Measurements from ENCODE around the gene DNAH1.
"Not testable (repeated sequence)": the region's sequence is repeated elsewhere in the genome, so short reads cannot be mapped to it uniquely, and the experiment has no call there.

Gene DNAH1

DNA sequence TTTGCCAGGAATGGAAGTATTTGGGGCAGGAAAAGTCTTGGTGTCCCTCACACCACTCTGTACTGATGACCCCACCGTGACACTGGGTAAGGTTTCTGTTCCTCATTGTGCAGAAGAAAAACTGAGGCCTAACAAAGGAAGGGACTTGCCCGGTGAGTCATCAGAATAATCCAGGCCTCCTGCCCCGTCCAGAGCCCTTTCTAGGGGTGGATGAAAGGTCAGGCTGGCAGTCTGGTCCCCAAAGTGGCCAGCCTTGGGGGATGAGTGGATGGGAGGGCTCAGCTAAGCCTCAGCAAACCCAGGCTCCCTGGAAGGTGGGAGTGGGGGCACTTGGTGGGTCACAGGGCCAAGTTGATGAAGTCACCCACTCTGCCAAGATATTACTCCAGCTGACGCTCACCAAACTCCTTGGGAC, 2.3 kb upstream of the DNAH1 start:
- DNase-seq: peak in 1 of 2 donors; percentile 50

DNA sequence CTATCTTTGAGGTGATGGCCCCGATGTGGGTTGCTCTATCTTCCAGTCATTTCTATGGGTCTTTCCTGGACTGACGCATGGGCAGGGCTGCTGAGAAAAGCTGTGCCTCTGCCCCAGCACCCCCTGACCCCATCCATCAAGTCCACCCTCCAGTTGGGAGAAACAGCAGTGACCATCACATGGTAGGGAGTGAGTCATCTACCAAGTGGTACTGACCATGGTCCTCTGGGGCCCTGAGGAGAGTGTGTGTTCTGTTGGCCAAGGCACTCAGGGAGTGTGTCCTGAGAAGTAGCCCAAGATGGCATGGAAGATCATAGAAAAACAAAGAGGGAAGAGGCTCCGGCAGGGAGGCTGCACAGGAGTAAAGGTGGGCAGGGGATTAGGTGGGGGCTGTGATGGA, 1.6 kb upstream of the DNAH1 start:
- DNase-seq: no peak

DNA sequence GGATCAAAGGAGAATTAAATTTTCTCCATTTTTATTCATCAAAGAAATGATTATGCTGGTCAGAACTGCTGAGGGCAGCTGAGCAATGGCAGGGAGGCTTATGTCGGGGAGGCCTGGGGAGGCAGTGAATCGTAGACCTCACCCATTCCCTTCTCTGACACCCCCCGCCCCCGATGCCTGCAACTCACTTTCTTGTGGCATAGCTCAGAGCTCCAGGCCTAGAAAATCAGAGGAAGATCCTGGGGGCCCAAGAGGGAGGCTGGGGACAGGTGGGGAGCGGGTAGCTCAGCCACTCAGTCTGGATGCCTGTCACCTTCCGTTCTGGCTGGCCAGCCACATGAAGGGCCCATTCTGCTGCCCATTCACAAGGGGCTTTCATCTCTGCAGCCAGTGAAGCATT, 1.1 kb upstream of the DNAH1 start:
- no peak for DNase-seq

DNA sequence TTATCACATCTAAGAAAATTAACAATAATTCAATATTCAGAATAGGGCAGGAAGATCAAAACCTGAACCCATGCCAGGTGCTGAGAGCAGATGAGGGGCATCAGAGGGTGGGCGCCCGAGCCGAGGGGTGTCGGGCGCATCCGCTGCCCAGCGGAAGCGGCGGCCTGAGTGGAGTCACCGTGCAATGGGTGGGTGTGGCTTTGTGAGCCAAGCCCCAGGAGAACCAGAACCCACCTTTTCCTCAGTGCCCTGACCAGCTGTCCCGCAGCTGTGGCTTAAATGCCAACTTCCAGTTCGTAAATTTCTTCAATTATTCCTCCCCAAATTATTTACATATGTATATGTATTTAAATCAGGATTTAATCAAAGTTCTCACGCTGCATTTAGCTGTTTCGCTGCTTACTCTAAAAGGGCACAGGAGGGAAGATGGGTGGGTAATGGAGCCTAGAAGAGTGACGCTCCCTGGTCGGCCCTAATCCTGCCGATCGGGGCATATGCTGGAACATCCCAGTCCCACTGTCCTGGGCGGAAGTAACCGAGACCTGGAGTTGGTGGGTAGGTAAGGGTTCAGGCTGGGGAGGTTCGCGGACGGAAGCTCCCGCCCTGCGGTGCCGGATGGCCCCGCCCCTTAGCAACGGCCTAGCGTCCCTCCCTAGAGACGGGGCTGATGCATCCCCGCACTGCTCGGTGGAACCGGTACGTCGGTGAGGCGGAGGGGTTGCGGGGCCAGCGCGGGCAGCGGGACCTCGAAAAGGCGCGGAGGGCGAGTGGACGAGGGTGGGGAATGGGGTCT, 1.3 kb downstream of the DNAH1 start:
- DNase-seq: no peak

DNA sequence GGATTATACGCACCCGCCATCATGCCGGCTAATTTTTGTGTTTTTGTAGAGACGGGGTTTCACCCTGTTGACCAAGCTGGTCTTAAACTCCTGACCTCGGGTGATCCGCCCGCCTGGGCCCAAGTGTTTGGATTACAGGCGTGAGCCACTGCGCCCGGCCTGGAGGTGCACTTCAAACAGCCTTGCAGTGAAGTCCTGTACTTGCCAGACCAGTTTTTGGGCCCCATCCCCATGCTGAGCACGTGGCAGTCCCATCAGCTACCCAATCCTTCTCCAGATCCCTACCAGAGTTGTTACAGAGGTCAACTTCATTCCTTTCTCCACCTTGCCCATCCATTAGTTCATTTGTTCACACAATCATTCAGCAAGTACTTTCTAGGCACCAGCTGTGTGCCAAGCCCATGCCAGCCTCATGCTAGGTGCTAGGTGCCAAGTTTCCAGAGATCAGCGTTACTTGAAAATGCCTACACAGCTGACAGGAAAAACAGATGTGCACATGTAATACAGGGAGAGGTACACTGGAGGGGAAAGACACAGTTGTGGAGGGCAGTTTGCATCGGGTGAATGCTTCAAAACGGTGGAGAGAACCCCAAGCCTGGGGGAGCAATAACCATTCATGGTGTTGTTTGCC, 2.2 kb downstream of the DNAH1 start:
- DNase-seq: no peak

GRCh38 chr3:52319921-52320595, 3.9 kb downstream of the DNAH1 start:
- no peak for DNase-seq

GRCh38 chr3:52321481-52321880, 5.4 kb downstream of the DNAH1 start:
- DNase-seq: no peak

GRCh38 chr3:52322466-52322865, 6.3 kb downstream of the DNAH1 start:
- no peak for DNase-seq

- no peak for DNase-seq
Observed at GRCh38 chr3:52323526-52324295, 7.6 kb downstream of the DNAH1 start.

- no peak for DNase-seq
Observed at GRCh38 chr3:52324676-52325075, 8.6 kb downstream of the DNAH1 start.

DNA sequence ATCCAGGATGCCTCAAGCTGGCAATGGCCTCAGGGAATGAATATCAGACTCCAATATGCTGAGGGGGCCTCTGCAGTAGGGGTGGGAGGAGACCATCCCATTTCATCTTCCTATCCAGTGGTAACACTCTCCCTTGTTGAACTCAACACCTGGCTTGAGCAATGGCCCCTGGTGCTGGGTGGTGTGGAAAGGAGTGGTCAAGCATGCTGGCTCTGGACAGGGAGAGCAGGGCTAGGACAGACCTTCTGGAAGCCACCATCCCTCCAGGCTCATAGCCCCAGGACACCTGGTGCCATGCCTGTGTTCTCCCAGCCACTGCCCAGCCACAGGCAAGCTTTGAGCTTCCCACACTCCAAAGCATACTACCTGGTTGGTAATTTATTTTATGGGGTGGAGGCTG, 9.6 kb downstream of the DNAH1 start:
- no peak for DNase-seq

DNA sequence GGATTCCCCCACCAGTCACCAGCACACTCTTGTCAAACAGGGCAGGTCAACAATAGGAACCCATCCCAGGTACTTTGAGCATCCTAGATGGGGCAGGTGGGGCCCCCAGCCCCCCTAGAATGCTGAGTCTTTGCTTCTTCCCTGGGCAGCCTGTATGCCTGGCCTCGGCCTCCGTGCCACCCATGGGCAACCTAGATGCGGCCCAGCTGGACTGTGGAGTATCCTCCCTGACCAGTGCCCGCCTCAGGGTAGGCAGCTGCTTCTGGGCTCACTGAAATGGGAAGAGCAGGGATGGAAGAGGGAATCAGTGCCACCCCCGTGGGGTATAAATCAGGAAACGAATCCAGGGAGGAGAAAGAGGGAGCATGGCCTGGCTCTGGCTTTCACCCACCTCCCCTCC, 10.9 kb downstream of the DNAH1 start:
- DNase-seq: no peak

GRCh38 chr3:52327486-52328290, 11.6 kb downstream of the DNAH1 start:
- DNase-seq: no peak

- DNase-seq: no peak
Observed at GRCh38 chr3:52328536-52329080, 12.5 kb downstream of the DNAH1 start.

GRCh38 chr3:52330194-52330805, 14.2 kb downstream of the DNAH1 start:
- DNase-seq: no peak

DNA sequence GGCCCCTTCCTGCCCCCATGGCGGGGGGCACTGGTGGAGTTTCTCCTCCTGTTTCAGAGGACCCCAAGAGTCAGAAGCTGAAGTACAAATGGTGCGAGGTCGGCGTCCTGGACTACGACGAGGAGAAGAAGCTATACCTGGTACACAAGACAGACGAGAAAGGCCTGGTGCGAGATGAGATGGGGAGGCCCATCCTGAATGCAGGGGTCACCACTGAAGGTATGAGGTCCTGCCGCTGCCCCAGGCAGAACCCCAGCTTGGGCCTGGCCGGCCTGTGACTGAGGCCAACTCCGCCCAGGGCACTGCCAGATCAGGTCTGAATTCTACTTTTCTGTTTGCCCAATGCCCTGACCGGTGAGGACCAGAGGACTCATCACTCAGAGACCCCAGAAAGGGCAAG, 15.0 kb downstream of the DNAH1 start:
- DNase-seq: no peak

- no peak for DNase-seq
Observed at GRCh38 chr3:52331906-52332305, 15.8 kb downstream of the DNAH1 start.

- DNase-seq: no peak
Observed at GRCh38 chr3:52333869-52334557, 17.9 kb downstream of the DNAH1 start.

DNA sequence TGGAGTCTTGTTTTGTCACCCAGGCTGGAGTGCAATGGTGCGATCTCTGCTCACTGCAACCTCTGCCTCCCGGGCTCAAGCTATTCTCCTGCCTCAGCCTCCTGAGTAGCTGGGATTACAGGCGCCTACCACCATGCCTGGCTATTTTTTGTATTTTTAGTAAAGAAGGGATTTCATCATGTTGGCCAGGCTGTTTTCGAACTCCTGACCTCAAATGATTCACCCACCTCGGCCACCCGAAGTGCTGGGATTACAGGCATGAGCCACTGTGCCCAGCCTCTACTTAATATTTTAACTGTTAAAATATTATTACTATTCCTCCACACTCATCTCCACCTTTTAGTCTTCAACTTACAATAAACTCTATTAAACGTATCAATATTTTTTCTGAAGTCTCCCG, 22.0 kb downstream of the DNAH1 start:
- DNase-seq: not testable (repeated sequence)

- peak in 1 of 2 donors; percentile 73 for DNase-seq
Observed at GRCh38 chr3:52339612-52340011, 23.5 kb downstream of the DNAH1 start.

DNA sequence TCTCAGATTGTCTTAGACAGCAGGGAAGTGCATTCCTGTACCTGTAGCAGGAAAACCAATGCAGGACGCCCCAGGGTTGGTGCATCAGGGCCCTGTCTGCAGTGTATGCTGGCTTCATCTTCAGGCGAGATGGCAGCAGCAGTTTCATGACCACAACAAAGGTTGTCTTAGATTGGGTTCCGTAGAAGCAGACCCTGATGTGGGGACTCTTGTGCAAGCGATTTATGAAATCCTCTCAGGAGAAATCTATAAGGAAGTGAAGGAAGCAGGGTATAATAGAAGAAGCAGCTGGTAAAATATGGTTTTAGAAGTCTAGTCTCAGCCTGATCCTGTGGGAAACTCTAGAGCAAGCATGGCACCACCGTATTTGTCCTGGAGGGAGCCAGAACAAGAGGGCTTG, 25.0 kb downstream of the DNAH1 start:
- DNase-seq: no peak
